Neural cell (in vitro differentiated cells): ENCODE results near the gene SASH3. TPM values are rescaled to one million over a fixed set of nuclear protein-coding genes. Genes with fewer than 3 reads are reported as not detected.

Source experiments
- H2AFZ ChIP-seq: fragments of 200-600, 300-800 bp; sonication (generic), shearing (Covaris generic); 2 replicates; pipeline ENCODE4 v1.6.0; 2014; ENCODE audit warnings: low read depth, mild to moderate bottlenecking, antibody characterized with exemption, low read length, moderate library complexity
- H3F3A ChIP-seq: fragments of 200-600 bp; shearing (Covaris generic); 2 replicates; pipeline ENCODE4 v1.6.1; 2016; ENCODE audit warnings: mild to moderate bottlenecking, moderate library complexity, mixed read lengths, antibody characterized with exemption, low read length; ENCODE audit not compliant: insufficient read depth, poor library complexity, severe bottlenecking
- H3K27ac ChIP-seq: fragments of 200-600, 300-800 bp; sonication (generic), shearing (Covaris generic); 2 replicates; pipeline ENCODE4 v1.5.1; 2014; ENCODE audit warnings: mild to moderate bottlenecking, low read length, moderate library complexity
- H3K27me3 ChIP-seq: fragments of 300-800, 200-600 bp; sonication (generic), shearing (Covaris generic); 2 replicates; pipeline ENCODE4 v1.6.0; 2014; ENCODE audit warnings: mild to moderate bottlenecking, low read depth, low read length, moderate library complexity; ENCODE audit not compliant: insufficient read depth
- H3K36me3 ChIP-seq: fragments of 300-800, 200-600 bp; sonication (generic), shearing (Covaris generic); 2 replicates; pipeline ENCODE4 v1.5.1; 2014; ENCODE audit warnings: mild to moderate bottlenecking, antibody characterized with exemption, low read length, moderate library complexity; ENCODE audit not compliant: insufficient read depth
- H3K4me2 ChIP-seq: fragments of 300-800, 200-600 bp; sonication (generic), shearing (Covaris generic); 2 replicates; pipeline ENCODE4 v1.6.0; 2014; ENCODE audit warnings: mild to moderate bottlenecking, low read length
- H3K4me3 ChIP-seq: fragments of 300-800, 200-600 bp; sonication (generic), shearing (Covaris generic); 2 replicates; pipeline ENCODE4 v1.5.1; 2014; ENCODE audit warnings: mild to moderate bottlenecking, low read length, moderate library complexity
- H3K79me2 ChIP-seq: fragments of 200-600 bp; shearing (Covaris generic); replicated peaks from 2 replicates; pipeline ENCODE4 v1.6.0; 2014; ENCODE audit warnings: mild to moderate bottlenecking, low read length, moderate library complexity; ENCODE audit not compliant: insufficient read depth
- H3K9ac ChIP-seq: fragments of 300-800, 200-600 bp; sonication (generic), shearing (Covaris generic); 2 replicates; pipeline ENCODE4 v1.6.1; 2016; ENCODE audit warnings: mild to moderate bottlenecking, low read length, mixed read lengths
- H3K9me2 ChIP-seq: fragments of 200-600 bp; shearing (Covaris generic); 2 replicates; pipeline ENCODE4 v1.6.1; 2016; ENCODE audit warnings: mild to moderate bottlenecking, low read length, mixed read lengths; ENCODE audit not compliant: insufficient read depth
- H3K9me3 ChIP-seq: fragments of 200-600, 300-800 bp; sonication (generic), shearing (Covaris generic); 2 replicates; pipeline ENCODE4 v1.6.1; 2016; ENCODE audit warnings: mild to moderate bottlenecking, mixed run types, low read length, moderate library complexity, mixed read lengths
- H4K20me1 ChIP-seq: fragments of 200-600 bp; shearing (Covaris generic); 2 replicates; pipeline ENCODE4 v1.6.1; 2016; ENCODE audit warnings: mild to moderate bottlenecking, mixed run types; ENCODE audit not compliant: insufficient read depth
- EP300 ChIP-seq: fragments of 450-650 bp; conservative IDR thresholded peaks from 2 replicates; pipeline ENCODE4 v1.6.1; 2014; ENCODE audit warnings: antibody characterized with exemption, mild to moderate bottlenecking, moderate library complexity; ENCODE audit not compliant: poor library complexity, severe bottlenecking
- EZH2 ChIP-seq: fragments of 200-600, 300-800 bp; shearing (Covaris generic), sonication (generic); IDR thresholded peaks from 2 replicates; pipeline ENCODE4 v1.6.1; 2014; ENCODE audit warnings: antibody characterized with exemption, low read length, borderline replicate concordance, mild to moderate bottlenecking; ENCODE audit not compliant: insufficient read depth, poor library complexity, severe bottlenecking
- MXI1 ChIP-seq: fragments of 450-650 bp; conservative IDR thresholded peaks from 2 replicates; pipeline ENCODE4 v1.6.1; 2014; ENCODE audit warnings: antibody characterized with exemption, mild to moderate bottlenecking; ENCODE audit not compliant: poor library complexity, severe bottlenecking
- POLR2AphosphoS5 ChIP-seq: IDR thresholded peaks from 2 replicates; pipeline ENCODE4 v1.6.1; 2012
- RAD21 ChIP-seq: fragments of 450-650 bp; conservative IDR thresholded peaks from 2 replicates; pipeline ENCODE4 v1.6.1; 2014; ENCODE audit warnings: antibody characterized with exemption, mild to moderate bottlenecking, moderate library complexity
- SMC3 ChIP-seq: fragments of 450-650 bp; conservative IDR thresholded peaks from 2 replicates; pipeline ENCODE4 v1.6.1; 2014; ENCODE audit warnings: antibody characterized with exemption, mild to moderate bottlenecking, moderate library complexity; ENCODE audit not compliant: poor library complexity
- TAF1 ChIP-seq: IDR thresholded peaks from 2 replicates; pipeline ENCODE4 v1.6.1; 2012; ENCODE audit warnings: low read depth
- polyA plus RNA-seq: library from polyadenylated mRNA; depleted of rRNA; stranded (reverse); fragments of >200 nt; gene quantifications from 2 replicates; pipeline ENCODE4 v1.2.3, GENCODE V29; 2014
- TF ChIP-seq, protein P1 (sequence below): fragments of 450-650 bp; IDR thresholded peaks from 2 replicates; pipeline ENCODE4 v1.5.1; 2014; ENCODE audit warnings: antibody characterized with exemption, mild to moderate bottlenecking, moderate library complexity; ENCODE audit not compliant: poor library complexity, severe bottlenecking
- TF ChIP-seq, protein P2 (sequence below): IDR thresholded peaks from 2 replicates; pipeline ENCODE4 v1.6.1; 2012; ENCODE audit warnings: borderline replicate concordance

SASH3 gene
- polyA plus RNA-seq, 1 donor from 2014 or later = not detected

- no peak for TF ChIP-seq RAD21
- no peak for TF ChIP-seq TAF1
- no peak for TF ChIP-seq EZH2
- no peak for TF ChIP-seq SMC3
- TF ChIP-seq, protein P1, sequence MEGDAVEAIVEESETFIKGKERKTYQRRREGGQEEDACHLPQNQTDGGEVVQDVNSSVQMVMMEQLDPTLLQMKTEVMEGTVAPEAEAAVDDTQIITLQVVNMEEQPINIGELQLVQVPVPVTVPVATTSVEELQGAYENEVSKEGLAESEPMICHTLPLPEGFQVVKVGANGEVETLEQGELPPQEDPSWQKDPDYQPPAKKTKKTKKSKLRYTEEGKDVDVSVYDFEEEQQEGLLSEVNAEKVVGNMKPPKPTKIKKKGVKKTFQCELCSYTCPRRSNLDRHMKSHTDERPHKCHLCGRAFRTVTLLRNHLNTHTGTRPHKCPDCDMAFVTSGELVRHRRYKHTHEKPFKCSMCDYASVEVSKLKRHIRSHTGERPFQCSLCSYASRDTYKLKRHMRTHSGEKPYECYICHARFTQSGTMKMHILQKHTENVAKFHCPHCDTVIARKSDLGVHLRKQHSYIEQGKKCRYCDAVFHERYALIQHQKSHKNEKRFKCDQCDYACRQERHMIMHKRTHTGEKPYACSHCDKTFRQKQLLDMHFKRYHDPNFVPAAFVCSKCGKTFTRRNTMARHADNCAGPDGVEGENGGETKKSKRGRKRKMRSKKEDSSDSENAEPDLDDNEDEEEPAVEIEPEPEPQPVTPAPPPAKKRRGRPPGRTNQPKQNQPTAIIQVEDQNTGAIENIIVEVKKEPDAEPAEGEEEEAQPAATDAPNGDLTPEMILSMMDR = no peak
- no peak for TF ChIP-seq POLR2AphosphoS5
- TF ChIP-seq MXI1 = no peak
- TF ChIP-seq, protein P2, sequence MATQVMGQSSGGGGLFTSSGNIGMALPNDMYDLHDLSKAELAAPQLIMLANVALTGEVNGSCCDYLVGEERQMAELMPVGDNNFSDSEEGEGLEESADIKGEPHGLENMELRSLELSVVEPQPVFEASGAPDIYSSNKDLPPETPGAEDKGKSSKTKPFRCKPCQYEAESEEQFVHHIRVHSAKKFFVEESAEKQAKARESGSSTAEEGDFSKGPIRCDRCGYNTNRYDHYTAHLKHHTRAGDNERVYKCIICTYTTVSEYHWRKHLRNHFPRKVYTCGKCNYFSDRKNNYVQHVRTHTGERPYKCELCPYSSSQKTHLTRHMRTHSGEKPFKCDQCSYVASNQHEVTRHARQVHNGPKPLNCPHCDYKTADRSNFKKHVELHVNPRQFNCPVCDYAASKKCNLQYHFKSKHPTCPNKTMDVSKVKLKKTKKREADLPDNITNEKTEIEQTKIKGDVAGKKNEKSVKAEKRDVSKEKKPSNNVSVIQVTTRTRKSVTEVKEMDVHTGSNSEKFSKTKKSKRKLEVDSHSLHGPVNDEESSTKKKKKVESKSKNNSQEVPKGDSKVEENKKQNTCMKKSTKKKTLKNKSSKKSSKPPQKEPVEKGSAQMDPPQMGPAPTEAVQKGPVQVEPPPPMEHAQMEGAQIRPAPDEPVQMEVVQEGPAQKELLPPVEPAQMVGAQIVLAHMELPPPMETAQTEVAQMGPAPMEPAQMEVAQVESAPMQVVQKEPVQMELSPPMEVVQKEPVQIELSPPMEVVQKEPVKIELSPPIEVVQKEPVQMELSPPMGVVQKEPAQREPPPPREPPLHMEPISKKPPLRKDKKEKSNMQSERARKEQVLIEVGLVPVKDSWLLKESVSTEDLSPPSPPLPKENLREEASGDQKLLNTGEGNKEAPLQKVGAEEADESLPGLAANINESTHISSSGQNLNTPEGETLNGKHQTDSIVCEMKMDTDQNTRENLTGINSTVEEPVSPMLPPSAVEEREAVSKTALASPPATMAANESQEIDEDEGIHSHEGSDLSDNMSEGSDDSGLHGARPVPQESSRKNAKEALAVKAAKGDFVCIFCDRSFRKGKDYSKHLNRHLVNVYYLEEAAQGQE = no peak
- no peak for TF ChIP-seq EP300
- Histone ChIP-seq H3K9ac (no peak overlapping the region), H4K20me1 (no peaks in the 10 kb centered on the region), H3F3A (no peaks in the 10 kb centered on the region), H3K9me2 (no peaks in the 10 kb centered on the region), H3K79me2 (no peaks in the 10 kb centered on the region), H3K27ac (no peak overlapping the region), H3K4me3 (no peak overlapping the region), H2AFZ (no peak overlapping the region), H3K9me3 (no peaks in the 10 kb centered on the region), H3K27me3 (no peaks in the 10 kb centered on the region), H3K4me2 (no peak overlapping the region), H3K36me3 (no peaks in the 10 kb centered on the region)
Observed at GRCh38 chrX:129802863-129803262, 23.1 kb downstream of the SASH3 start.

- no peaks in the 10 kb centered on the region for H3F3A ChIP-seq
- no peaks in the 10 kb centered on the region for H3K27me3 ChIP-seq
- H4K20me1 ChIP-seq = no peaks in the 10 kb centered on the region
- no peak overlapping the region for H3K27ac ChIP-seq
- TF ChIP-seq POLR2AphosphoS5 (no peak), SMC3 (no peak), MXI1 (no peak), EZH2 (no peak), EP300 (no peak), TAF1 (no peak), RAD21 (no peak)
- TF ChIP-seq, protein P1 = no peak
- TF ChIP-seq, protein P2 = no peak
- H3K9me2 ChIP-seq = no peaks in the 10 kb centered on the region
- no peak overlapping the region for H2AFZ ChIP-seq
- no peaks in the 10 kb centered on the region for H3K36me3 ChIP-seq
- no peak overlapping the region for H3K4me2 ChIP-seq
- no peaks in the 10 kb centered on the region for H3K9me3 ChIP-seq
- no peak overlapping the region for H3K4me3 ChIP-seq
- no peak overlapping the region for H3K9ac ChIP-seq
- no peaks in the 10 kb centered on the region for H3K79me2 ChIP-seq
Observed at GRCh38 chrX:129804806-129805205, 25.1 kb downstream of the SASH3 start.
